ENCODE data around the gene CBFA2T3. TPM values are rescaled to one million over a fixed set of nuclear protein-coding genes. Genes with fewer than 3 reads are reported as not detected.

Gene CBFA2T3
- total and polyA plus RNA-seq, 2 donors (not counting 1 experiment from before 2014, with no cell fraction given): 40.8 to 58.3 TPM

- H3K9me3 ChIP-seq (ENCODE audit: control extremely low read depth in 1 of 3, control insufficient read depth in 2 of 3, insufficient read depth in 1 of 3, low read length in 2 of 3): peaks cover 0 to 13% (median 0%) of the 10 kb centered on the region in 3 donors
- Mint-ChIP-seq H3K4me1 (peaks cover 6% of the 10 kb centered on the region), H3K9me3 (ENCODE audit: insufficient read depth) (no peaks in the 10 kb centered on the region), H3K27ac (no peak overlapping the region), H3K4me3 (no peak overlapping the region), H3K27me3 (no peaks in the 10 kb centered on the region)
- ATAC-seq (ENCODE audit: low read depth): no peak
- DNase-seq: no peak
- CTCF ChIA-PET: no interaction called here
- no peak overlapping the region for H3K4me3 ChIP-seq (ENCODE audit: control extremely low read depth in 1 of 5, extremely low read depth in 1 of 5, insufficient read depth in 1 of 5, low read depth in 2 of 5, low read length in 4 of 5)
- H3K27me3 ChIP-seq (replicated peaks in 1 of 4; ENCODE audit: control extremely low read depth in 1 of 4, control insufficient read depth in 3 of 4, insufficient read depth in 4 of 4, low read length in 3 of 4): no peaks in the 10 kb centered on the region
- H3K4me1 ChIP-seq (ENCODE audit: control insufficient read depth in 2 of 2, insufficient read depth in 2 of 2, low read length in 2 of 2): peaks cover 0 to 8% of the 10 kb centered on the region in 2 donors
- H3K27ac ChIP-seq (ENCODE audit: low read length in 2 of 2): no peak overlapping the region
- TF ChIP-seq EZH2 (IDR thresholded peaks at IDR 0.05; ENCODE audit: borderline replicate concordance, insufficient read depth, low read depth, low read length, poor library complexity, severe bottlenecking) (no peak), CTCF (IDR thresholded peaks at IDR 0.05) (no peak)
- 95% methylated on average over 23 of the region's 28 CpGs for WGBS (ENCODE audit: insufficient coverage)
- H2AFZ ChIP-seq (ENCODE audit: insufficient read depth, low read depth, low read length, poor library complexity, severe bottlenecking): no peak overlapping the region
- peaks cover 0 to 84% of the 10 kb centered on the region in 2 experiments for H3K36me3 ChIP-seq (replicated peaks in 1 of 2; ENCODE audit: control extremely low read depth in 1 of 2, control insufficient read depth in 1 of 2, extremely low read depth in 1 of 2, insufficient read depth in 2 of 2, low read length in 1 of 2)
- peaks cover 82% of the 10 kb centered on the region for H4K20me1 ChIP-seq (ENCODE audit: control insufficient read depth, insufficient read depth, low read length, poor library complexity, severe bottlenecking)
- no peak overlapping the region for H3K4me2 ChIP-seq (replicated peaks; ENCODE audit: low read depth, low read length, poor library complexity, severe bottlenecking)
- intact Hi-C loops (cut with micrococcal nuclease): no loop called here
- H3K9ac ChIP-seq (ENCODE audit: low read length): no peak overlapping the region
- POLR2A ChIA-PET: no interaction called here
- peaks cover 9% of the 10 kb centered on the region for H3K79me2 ChIP-seq (ENCODE audit: control insufficient read depth, insufficient read depth, low read length)
These were observed 91.2 kb downstream of the CBFA2T3 start for GRCh38 chr16:88885693-88886280.

- H3K9ac ChIP-seq (ENCODE audit: low read length): no peak overlapping the region
- peaks cover 88% of the 10 kb centered on the region for H4K20me1 ChIP-seq (ENCODE audit: control insufficient read depth, insufficient read depth, low read length, poor library complexity, severe bottlenecking)
- Mint-ChIP-seq H3K9me3 (ENCODE audit: insufficient read depth) (no peaks in the 10 kb centered on the region), H3K4me1 (peaks cover 6% of the 10 kb centered on the region), H3K4me3 (no peak overlapping the region), H3K27ac (no peak overlapping the region), H3K27me3 (no peaks in the 10 kb centered on the region)
- ATAC-seq (ENCODE audit: low read depth): no peak
- no peak for TF ChIP-seq CTCF (IDR thresholded peaks at IDR 0.05)
- no peak for TF ChIP-seq EZH2 (IDR thresholded peaks at IDR 0.05; ENCODE audit: borderline replicate concordance, insufficient read depth, low read depth, low read length, poor library complexity, severe bottlenecking)
- intact Hi-C loops (cut with micrococcal nuclease): no loop called here
- H3K79me2 ChIP-seq (ENCODE audit: control insufficient read depth, insufficient read depth, low read length): peaks cover 9% of the 10 kb centered on the region
- POLR2A ChIA-PET: no interaction called here
- CTCF ChIA-PET: no interaction called here
- H3K27ac ChIP-seq (ENCODE audit: low read length in 2 of 2): no peak overlapping the region
- H3K4me2 ChIP-seq (replicated peaks; ENCODE audit: low read depth, low read length, poor library complexity, severe bottlenecking): no peak overlapping the region
- peaks cover 0 to 13% (median 0%) of the 10 kb centered on the region in 3 donors for H3K9me3 ChIP-seq (ENCODE audit: control extremely low read depth in 1 of 3, control insufficient read depth in 2 of 3, insufficient read depth in 1 of 3, low read length in 2 of 3)
- DNase-seq: no peak
- H3K4me3 ChIP-seq (ENCODE audit: control extremely low read depth in 1 of 5, extremely low read depth in 1 of 5, insufficient read depth in 1 of 5, low read depth in 2 of 5, low read length in 4 of 5): no peak overlapping the region
- H3K36me3 ChIP-seq (replicated peaks in 1 of 2; ENCODE audit: control extremely low read depth in 1 of 2, control insufficient read depth in 1 of 2, extremely low read depth in 1 of 2, insufficient read depth in 2 of 2, low read length in 1 of 2): peaks cover 0 to 80% of the 10 kb centered on the region in 2 experiments
- WGBS (ENCODE audit: insufficient coverage): 97% methylated on average over 37 of the region's 39 CpGs
- no peaks in the 10 kb centered on the region for H3K27me3 ChIP-seq (replicated peaks in 1 of 4; ENCODE audit: control extremely low read depth in 1 of 4, control insufficient read depth in 3 of 4, insufficient read depth in 4 of 4, low read length in 3 of 4)
- H3K4me1 ChIP-seq (ENCODE audit: control insufficient read depth in 2 of 2, insufficient read depth in 2 of 2, low read length in 2 of 2): peaks cover 0 to 8% of the 10 kb centered on the region in 2 donors
- no peak overlapping the region for H2AFZ ChIP-seq (ENCODE audit: insufficient read depth, low read depth, low read length, poor library complexity, severe bottlenecking)
These were observed 92.3 kb downstream of the CBFA2T3 start for GRCh38 chr16:88884569-88885271.

All from B cell (primary cell).